NB4 (cell line): ENCODE data around the gene AFF3.

ENCODE experiments used
- CTCF ChIP-seq: IDR thresholded peaks from one replicate; pipeline ENCODE4 v1.5.1; 2012; ENCODE audit warnings: low read depth, low read length
- MAX ChIP-seq: IDR thresholded peaks from 2 replicates; pipeline ENCODE4 v1.6.1; 2011; ENCODE audit warnings: low read depth, low read length
- POLR2A ChIP-seq: IDR thresholded peaks from 2 replicates; pipeline ENCODE4 v1.6.1; 2011; ENCODE audit warnings: mild to moderate bottlenecking; ENCODE audit not compliant: insufficient read length; ENCODE audit errors: extremely low read depth

- TF ChIP-seq CTCF = no peak
- no peak for TF ChIP-seq POLR2A
- no peak for TF ChIP-seq MAX
Observed at GRCh38 chr2:99571954-99572353, 570.4 kb downstream of the AFF3 start.
